SK-N-SH (cell line): Measurements from ENCODE around the gene STEAP3. TPM values are rescaled to one million over a fixed set of nuclear protein-coding genes. Genes with fewer than 3 reads are reported as not detected.

ENCODE experiments used
- CTCF ChIA-PET: fragments of 300-600, 350-600 bp; formaldehyde crosslinking; extraction: SDS; loops from one replicate; lab custom pipeline; 2021; lab: Yijun Ruan, JAX
- POLR2A ChIA-PET: fragments of 350-600 bp; sonication (Branson Sonifier 250); formaldehyde crosslinking; extraction: SDS; loops from one replicate; lab custom pipeline; 2020; ENCODE audit warnings: antibody characterized with exemption, inconsistent platforms; lab: Yijun Ruan, JAX
- DNase-seq: peaks from one replicate; pipeline ENCODE4 v3.0.0; 2012
- H2AFZ ChIP-seq: fragments of 200-600 bp; sonication (generic); 2 replicates; pipeline ENCODE4 v1.8.1; 2016; ENCODE audit warnings: antibody characterized with exemption, mild to moderate bottlenecking, low read depth
- H3F3A ChIP-seq: fragments of 200-600 bp; sonication (generic); replicated peaks from 2 replicates; pipeline ENCODE3; 2016; ENCODE audit warnings: antibody characterized with exemption, mild to moderate bottlenecking; ENCODE audit not compliant: insufficient read depth
- H3K27ac ChIP-seq, 2 experiments: fragments of 200-500 bp in 1 of 2; fragments of 200-600 bp in 1 of 2; sonication (Bioruptor generic) in 1 of 2; sonication (generic), shearing (Covaris generic) in 1 of 2; 2 replicates each; pipeline versions ENCODE4 v1.5.1 to v1.6.1; 2014 to 2016; ENCODE audit warnings: low read depth in 2 of 2, inconsistent platforms in 1 of 2, low read length in 1 of 2, mild to moderate bottlenecking in 1 of 2, mixed read lengths in 1 of 2
- H3K27me3 ChIP-seq: fragments of 200-600 bp; sonication (generic), shearing (Covaris generic); 2 replicates; pipeline ENCODE4 v1.6.1; 2016; ENCODE audit warnings: mixed run types; ENCODE audit not compliant: insufficient read depth
- H3K36me3 ChIP-seq, 2 experiments: fragments of 200-500 bp in 1 of 2; fragments of 200-600 bp in 1 of 2; sonication (Bioruptor generic) in 1 of 2; sonication (generic) in 1 of 2; replicated peaks in 1 of 2; 2 replicates each; pipeline versions ENCODE3 to v1.5.1; 2014 to 2016; ENCODE audit warnings: low read length in 1 of 2, mild to moderate bottlenecking in 1 of 2; ENCODE audit not compliant: insufficient read depth in 2 of 2, control insufficient read depth in 1 of 2
- H3K4me1 ChIP-seq, 2 experiments: fragments of 200-500 bp in 1 of 2; fragments of 200-600 bp in 1 of 2; sonication (Bioruptor generic) in 1 of 2; sonication (generic), shearing (Covaris generic) in 1 of 2; 2 replicates each; pipeline versions ENCODE4 v1.5.1 to v1.6.1; 2014 to 2016; ENCODE audit warnings: low read depth in 1 of 2, low read length in 1 of 2, mixed run types in 1 of 2; ENCODE audit not compliant: insufficient read depth in 2 of 2, control insufficient read depth in 1 of 2
- H3K4me2 ChIP-seq: fragments of 200-600 bp; sonication (generic), shearing (Covaris generic); 2 replicates; pipeline ENCODE4 v1.6.1; 2017; ENCODE audit warnings: mixed run types
- H3K4me3 ChIP-seq, 2 experiments: fragments of 200-500 bp in 1 of 2; fragments of 200-600 bp in 1 of 2; sonication (Bioruptor generic) in 1 of 2; sonication (generic), shearing (Covaris generic) in 1 of 2; 2 replicates each; pipeline versions ENCODE4 v1.5.1 to v1.8.1; 2014 to 2016; ENCODE audit warnings: low read depth in 2 of 2, inconsistent platforms in 1 of 2, low read length in 1 of 2, mild to moderate bottlenecking in 1 of 2, mixed read lengths in 1 of 2, moderate library complexity in 1 of 2
- H3K79me2 ChIP-seq: fragments of 200-600 bp; sonication (generic); 2 replicates; pipeline ENCODE4 v1.8.1; 2017; ENCODE audit warnings: mild to moderate bottlenecking; ENCODE audit not compliant: insufficient read depth
- H3K9ac ChIP-seq: fragments of 200-600 bp; sonication (generic); 2 replicates; pipeline ENCODE4 v1.6.1; 2017; ENCODE audit warnings: mixed run types
- H3K9me2 ChIP-seq: fragments of 200-600 bp; sonication (generic); 2 replicates; pipeline ENCODE4 v1.6.1; 2017; ENCODE audit warnings: mixed run types
- H3K9me3 ChIP-seq: fragments of 200-600 bp; sonication (generic); 2 replicates; pipeline ENCODE4 v1.6.1; 2017; ENCODE audit warnings: mixed run types, mild to moderate bottlenecking, moderate library complexity
- H4K20me1 ChIP-seq: fragments of 200-600 bp; sonication (generic); 2 replicates; pipeline ENCODE4 v1.6.1; 2017; ENCODE audit warnings: mild to moderate bottlenecking, mixed run types; ENCODE audit not compliant: insufficient read depth
- CTCF ChIP-seq: fragments of 200-600 bp; sonication (generic); IDR thresholded peaks from 2 replicates; pipeline ENCODE4 v1.6.1; 2017; ENCODE audit warnings: antibody characterized with exemption, mild to moderate bottlenecking, moderate library complexity
- FOSL2 ChIP-seq: IDR thresholded peaks from 2 replicates; pipeline ENCODE4 v1.4.0; 2012; ENCODE audit warnings: low read depth, mild to moderate bottlenecking, moderate library complexity, borderline replicate concordance
- FOXJ3 ChIP-seq: sonication (generic); formaldehyde crosslinking; IDR thresholded peaks from 2 replicates; pipeline ENCODE4 v1.5.1; 2020; ENCODE audit warnings: mild to moderate bottlenecking, missing genetic modification reagents
- FOXM1 ChIP-seq: IDR thresholded peaks from 2 replicates; pipeline ENCODE4 v1.4.0; 2012; ENCODE audit warnings: low read depth, mild to moderate bottlenecking
- GATA2 ChIP-seq: sonication (generic); formaldehyde crosslinking; IDR thresholded peaks from 2 replicates; pipeline ENCODE4 v1.5.0; 2020; ENCODE audit warnings: mild to moderate bottlenecking, missing genetic modification reagents
- MAX ChIP-seq: IDR thresholded peaks from 2 replicates; pipeline ENCODE4 v1.4.0; 2012; ENCODE audit warnings: low read depth
- MXI1 ChIP-seq: IDR thresholded peaks from 2 replicates; pipeline ENCODE4 v1.6.1; 2012; ENCODE audit warnings: mild to moderate bottlenecking, low read depth, low read length, improper control_type of control experiment
- NFIC ChIP-seq: IDR thresholded peaks from 2 replicates; pipeline ENCODE4 v1.4.0; 2012; ENCODE audit warnings: borderline replicate concordance
- RAD21 ChIP-seq: IDR thresholded peaks from 2 replicates; pipeline ENCODE4 v1.6.1; 2012; ENCODE audit warnings: mild to moderate bottlenecking, low read length
- RCOR1 ChIP-seq: fragments of 150-350 bp; IDR thresholded peaks from 2 replicates; pipeline ENCODE4 v1.6.1; 2017; ENCODE audit warnings: antibody characterized with exemption, low read length
- RFX5 ChIP-seq: IDR thresholded peaks from 2 replicates; pipeline ENCODE4 v1.6.1; 2012; ENCODE audit warnings: mild to moderate bottlenecking, improper control_type of control experiment, low read length
- SMC3 ChIP-seq: IDR thresholded peaks from 2 replicates; pipeline ENCODE4 v1.6.1; 2012; ENCODE audit warnings: low read depth, low read length, improper control_type of control experiment
- TAF1 ChIP-seq: IDR thresholded peaks from 2 replicates; pipeline ENCODE4 v1.6.1; 2012; ENCODE audit warnings: low read depth, mild to moderate bottlenecking, low read length, moderate library complexity, borderline replicate concordance
- TCF12 ChIP-seq: IDR thresholded peaks from 2 replicates; pipeline ENCODE4 v1.4.0; 2012
- TEAD4 ChIP-seq: IDR thresholded peaks from 2 replicates; pipeline ENCODE4 v1.4.0; 2012; ENCODE audit warnings: mild to moderate bottlenecking, borderline replicate concordance; ENCODE audit not compliant: insufficient read depth
- WGBS: methylation state at CpG from one replicate; pipeline ENCODE4 v1.1.6; 2017; ENCODE audit warnings: low lambda C conversion rate; 5-methylcytosine and 5-hydroxymethylcytosine counted together
- polyA plus RNA-seq, 3 experiments: library from polyadenylated mRNA; depleted of rRNA; stranded (reverse); fragments of >200 nt; gene quantifications; 2 replicates each; pipeline ENCODE4 v1.2.3, GENCODE V29; 2012
- TF ChIP-seq, protein P1 (sequence below): IDR thresholded peaks from 2 replicates; pipeline ENCODE4 v1.4.0; 2012; ENCODE audit warnings: low read depth, borderline replicate concordance

Gene STEAP3
- polyA plus RNA-seq, 1 of the 3 experiments (the other 2 are of a cell fraction): 30.6 TPM

DNA sequence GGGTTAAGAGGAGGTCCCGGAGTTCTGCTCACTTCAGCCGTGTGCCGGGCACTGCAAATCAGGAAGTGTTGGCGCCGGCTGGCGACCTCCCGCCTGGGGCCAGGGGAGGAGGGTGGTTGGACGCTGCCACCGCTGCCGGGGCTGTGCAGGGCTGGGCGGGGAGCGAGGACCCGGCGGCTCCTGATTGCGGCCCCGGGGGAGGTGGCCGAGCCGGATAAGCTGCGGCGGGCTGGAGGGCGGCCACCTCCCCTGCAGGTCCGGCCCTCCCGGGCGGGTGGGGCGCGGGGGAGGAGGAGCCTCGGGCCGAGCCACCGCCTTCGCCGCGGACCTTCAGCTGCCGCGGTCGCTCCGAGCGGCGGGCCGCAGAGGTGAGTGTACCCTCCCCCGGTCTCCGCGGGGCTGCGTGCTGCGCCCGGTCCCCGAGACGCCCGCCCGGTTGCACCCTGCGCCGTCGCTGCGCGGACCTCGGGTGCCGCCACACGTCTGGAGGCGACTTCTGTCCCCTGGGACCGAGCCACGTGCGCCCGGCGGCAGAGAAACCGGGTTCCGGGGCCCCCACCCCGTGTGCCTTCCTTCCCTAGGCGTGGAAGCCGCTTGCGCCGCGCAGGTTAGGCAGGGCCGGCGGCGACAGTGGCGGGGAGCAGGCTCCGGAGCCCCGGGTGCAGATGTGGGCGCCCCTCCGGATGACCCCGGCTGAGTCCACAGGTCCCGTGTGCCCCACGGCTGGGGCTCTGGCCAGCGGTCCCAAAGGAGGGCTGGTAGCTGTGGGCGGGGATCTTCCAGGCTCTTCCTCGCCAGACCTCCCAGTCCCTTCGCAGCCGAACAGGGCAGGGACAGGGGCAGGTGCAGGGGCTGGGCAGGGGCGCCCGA is at the start of gene STEAP3 (continued):
- TF ChIP-seq SMC3 (no peak), FOXJ3 (CRISPR knock-in tag) (no peak), TCF12 (no peak), RFX5 (no peak), TEAD4 (no peak), FOXM1 (no peak), TAF1 (0 out of 2 replicates have a peak, but pooled peaks have one; percentile 12), MXI1 (peak; percentile 36; the same call in 1 of the 2 replicates), GATA2 (no peak), NFIC (no peak), RCOR1 (no peak), FOSL2 (no peak)
- TF ChIP-seq, protein P1, sequence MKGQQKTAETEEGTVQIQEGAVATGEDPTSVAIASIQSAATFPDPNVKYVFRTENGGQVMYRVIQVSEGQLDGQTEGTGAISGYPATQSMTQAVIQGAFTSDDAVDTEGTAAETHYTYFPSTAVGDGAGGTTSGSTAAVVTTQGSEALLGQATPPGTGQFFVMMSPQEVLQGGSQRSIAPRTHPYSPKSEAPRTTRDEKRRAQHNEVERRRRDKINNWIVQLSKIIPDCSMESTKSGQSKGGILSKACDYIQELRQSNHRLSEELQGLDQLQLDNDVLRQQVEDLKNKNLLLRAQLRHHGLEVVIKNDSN: 0 out of 2 replicates have a peak, but pooled peaks have one; percentile 10

DNA sequence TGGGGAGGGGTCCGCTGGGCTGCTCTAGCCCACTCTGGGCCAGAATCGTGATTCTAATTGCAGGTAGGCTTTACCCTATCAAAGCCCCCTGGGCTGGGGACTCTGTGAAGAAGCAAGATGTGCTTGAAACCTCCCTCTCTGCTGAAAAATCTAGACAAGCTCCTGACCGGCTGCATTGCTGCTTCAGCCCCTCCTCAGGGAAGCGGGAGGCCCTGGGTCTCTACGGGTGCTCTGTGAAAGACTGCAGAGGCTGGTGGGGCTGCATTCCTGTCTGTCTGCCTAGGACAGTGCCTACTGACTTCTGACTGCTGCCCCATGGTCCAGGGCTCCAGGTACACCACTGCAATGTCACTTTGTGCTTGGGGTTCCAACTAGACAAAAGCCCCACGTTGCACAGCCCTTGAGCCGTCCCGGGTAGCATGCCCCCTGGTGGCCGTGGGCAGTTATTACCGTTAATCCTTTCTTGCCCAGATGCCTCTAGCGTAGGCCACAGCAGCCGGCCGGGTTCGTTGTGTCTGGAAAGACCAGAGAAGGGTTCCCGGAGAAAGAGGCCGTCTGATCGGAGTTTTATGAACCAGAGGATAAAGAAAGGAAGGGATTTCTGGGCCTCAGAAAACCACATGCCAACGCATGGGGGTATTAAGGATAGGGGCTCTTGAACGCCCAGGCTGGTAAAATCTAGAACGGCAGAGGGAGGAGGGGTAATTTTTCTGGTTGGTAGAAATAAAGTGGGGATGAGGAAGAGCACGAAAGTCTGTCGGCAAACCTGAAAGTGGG is 49.2 kb upstream of the STEAP3 start:
- 55% methylated on average over 21 of the region's 22 CpGs for WGBS
- H3K79me2 ChIP-seq: no peaks in the 10 kb centered on the region
- H3K27me3 ChIP-seq: no peaks in the 10 kb centered on the region
- H3K36me3 ChIP-seq: no peaks in the 10 kb centered on the region
- H3K9ac ChIP-seq: no peak overlapping the region
- ChIA-PET CTCF (interaction anchor here (0.6 to 1.5 kb wide), 10 partner anchors 8 to 148 kb away, joined by 3 to 6 read pairs (median 4); no protein-coding TSS in a partner anchor), POLR2A (no interaction called here)
- H3K9me3 ChIP-seq: no peaks in the 10 kb centered on the region
- TF ChIP-seq SMC3: peak; percentile 54
- TF ChIP-seq CTCF: peak; percentile 78
- TF ChIP-seq RAD21: peak; percentile 41
- TF ChIP-seq MAX: no peak
- H3K4me3 ChIP-seq: no peak overlapping the region; a peak in 1 of 4 replicates
- no peaks in the 10 kb centered on the region for H3F3A ChIP-seq
- peaks cover 0 to 3% of the 10 kb centered on the region in 2 experiments; a peak in 1 of 4 replicates for H3K4me1 ChIP-seq
- peak; percentile 72 for DNase-seq
- H3K27ac ChIP-seq: no peak overlapping the region
- no peak overlapping the region for H2AFZ ChIP-seq
- H3K4me2 ChIP-seq: no peak overlapping the region
- H3K9me2 ChIP-seq: no peaks in the 10 kb centered on the region
- no peaks in the 10 kb centered on the region for H4K20me1 ChIP-seq
